GM04504 (cell line): ENCODE data around the gene PITHD1.
"Not testable (repeated sequence)": the region's sequence is repeated elsewhere in the genome, so short reads cannot be mapped to it uniquely, and the experiment has no call there.

Experiments used
- DNase-seq: peaks from one replicate; pipeline ENCODE4 v3.0.0-alpha.2; 2012; ENCODE audit warnings: low read depth

The PITHD1 gene

DNA sequence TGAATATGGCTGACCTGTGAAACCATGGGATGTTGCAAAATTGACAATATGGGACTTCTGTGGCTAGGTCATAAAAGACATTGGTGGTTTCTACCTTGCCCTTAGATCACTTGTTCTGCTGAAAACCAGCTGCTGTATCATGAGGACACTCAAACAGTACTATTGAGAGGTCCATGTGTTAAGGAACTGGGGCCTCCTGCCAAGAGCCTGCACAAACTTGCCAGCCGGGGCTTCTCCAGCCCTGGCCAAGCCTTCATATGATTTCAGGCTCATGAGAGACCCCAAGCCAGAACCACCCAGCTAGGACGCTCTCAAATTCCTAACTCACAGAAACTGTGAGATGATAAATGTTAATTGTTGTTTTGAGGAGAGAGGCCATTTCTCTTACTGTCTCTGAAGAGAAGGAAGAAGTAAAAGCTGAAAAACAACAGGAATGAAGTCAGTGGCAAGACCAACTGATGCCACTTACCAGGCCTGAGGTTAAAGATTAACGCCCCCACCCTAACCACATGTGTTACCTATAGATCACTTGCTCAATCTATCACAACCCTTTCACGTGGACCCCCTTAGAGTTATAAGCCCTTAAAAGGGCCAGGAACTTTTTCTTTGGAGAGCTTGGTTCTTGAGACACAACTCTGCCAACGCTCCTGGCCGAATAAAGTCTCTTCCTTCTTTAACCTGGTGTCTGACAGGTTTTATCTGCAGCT is 3.9 kb upstream of the PITHD1 start:
- no peak for DNase-seq

GRCh38 chr1:23776217-23776616 is 2.0 kb upstream of the PITHD1 start:
- no peak for DNase-seq

GRCh38 chr1:23779826-23780371 is 1.7 kb downstream of the PITHD1 start:
- DNase-seq: no peak

DNA sequence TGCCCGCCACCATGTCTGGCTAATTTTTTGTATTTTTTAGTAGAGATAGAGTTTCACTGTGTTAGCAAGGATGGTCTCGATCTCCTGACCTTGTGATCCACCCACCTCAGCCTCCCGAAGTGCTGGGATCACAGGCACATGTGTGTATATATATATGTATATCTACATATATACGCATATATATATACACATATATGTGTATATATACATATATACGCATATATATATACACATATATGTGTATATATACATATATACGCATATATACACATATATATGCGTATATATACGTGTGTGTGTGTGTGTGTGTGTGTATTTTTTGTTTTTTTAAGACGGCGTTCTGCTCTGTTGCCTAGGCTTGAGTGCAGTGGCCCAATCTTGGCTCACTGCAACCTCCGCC is 4.9 kb downstream of the PITHD1 start:
- not testable (repeated sequence) for DNase-seq

DNA sequence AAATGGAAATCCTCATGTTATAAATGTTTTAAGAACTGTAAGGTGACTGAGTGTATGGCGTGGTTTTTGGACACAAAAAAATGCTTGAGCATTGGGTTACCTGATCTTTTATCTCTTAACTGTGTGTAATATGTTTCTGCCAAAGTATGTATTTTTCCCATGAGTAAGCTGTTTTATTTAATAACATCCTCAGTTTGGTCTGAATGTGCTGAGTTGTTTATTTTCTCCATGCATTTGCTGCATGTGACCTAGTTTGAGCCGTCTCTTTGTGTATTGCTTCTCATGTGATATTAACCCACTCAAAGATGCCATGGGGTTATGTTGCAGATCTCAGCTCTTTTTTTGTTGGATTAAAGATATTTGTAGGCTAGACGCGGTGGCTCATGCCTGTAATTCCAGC is 6.6 kb downstream of the PITHD1 start:
- no peak for DNase-seq

- DNase-seq: no peak
Observed at GRCh38 chr1:23787701-23788100, 9.5 kb downstream of the PITHD1 start.

GRCh38 chr1:23788695-23789094 is 10.5 kb downstream of the PITHD1 start:
- DNase-seq: no peak

GRCh38 chr1:23790696-23791515 is 12.7 kb downstream of the PITHD1 start, which contains the start of gene LYPLA2:
TSS of gene LYPLA2 (plus strand) at chr1:23791145. CDS start at chr1:23792683, 1,538 bp downstream.
- DNase-seq: peak; percentile 79

- DNase-seq: no peak
Observed at GRCh38 chr1:23791516-23792047, 13.4 kb downstream of the PITHD1 start.

GRCh38 chr1:23792151-23792945 is 14.1 kb downstream of the PITHD1 start:
- DNase-seq: no peak

DNA sequence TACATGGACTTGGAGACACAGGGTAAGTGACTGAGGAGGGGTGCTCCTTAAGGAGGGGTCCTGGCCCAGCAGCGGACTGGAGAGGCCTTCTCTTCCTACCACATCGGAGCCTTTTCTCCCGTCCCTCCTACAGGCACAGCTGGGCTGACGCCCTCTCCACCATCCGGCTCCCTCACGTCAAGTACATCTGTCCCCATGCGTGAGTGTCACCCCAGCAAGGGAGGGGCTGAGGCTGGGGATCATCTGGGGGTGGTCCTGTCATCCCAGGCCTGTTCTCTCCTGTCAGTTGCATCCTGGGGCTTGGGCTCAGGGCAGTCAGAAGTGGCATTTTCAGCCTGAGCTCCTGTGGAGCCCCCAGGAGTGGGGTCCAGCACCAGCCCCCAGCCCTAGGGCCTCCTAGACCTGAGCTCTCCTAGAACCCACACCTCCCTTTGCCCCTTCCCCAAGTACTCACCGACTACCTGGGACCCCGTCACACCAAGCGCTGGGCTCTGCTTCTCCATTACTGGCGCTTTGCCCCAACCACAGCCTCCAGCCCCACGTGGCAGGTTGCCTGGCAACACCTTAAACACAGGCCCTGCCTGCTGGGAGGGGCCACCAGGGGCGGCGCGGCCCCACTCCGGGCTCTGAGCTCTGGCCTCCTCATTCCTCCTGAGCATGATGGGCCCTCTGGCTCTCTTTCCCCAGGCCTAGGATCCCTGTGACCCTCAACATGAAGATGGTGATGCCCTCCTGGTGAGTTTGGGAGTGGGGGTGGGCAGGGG is 15.0 kb downstream of the PITHD1 start:
- no peak for DNase-seq

DNA sequence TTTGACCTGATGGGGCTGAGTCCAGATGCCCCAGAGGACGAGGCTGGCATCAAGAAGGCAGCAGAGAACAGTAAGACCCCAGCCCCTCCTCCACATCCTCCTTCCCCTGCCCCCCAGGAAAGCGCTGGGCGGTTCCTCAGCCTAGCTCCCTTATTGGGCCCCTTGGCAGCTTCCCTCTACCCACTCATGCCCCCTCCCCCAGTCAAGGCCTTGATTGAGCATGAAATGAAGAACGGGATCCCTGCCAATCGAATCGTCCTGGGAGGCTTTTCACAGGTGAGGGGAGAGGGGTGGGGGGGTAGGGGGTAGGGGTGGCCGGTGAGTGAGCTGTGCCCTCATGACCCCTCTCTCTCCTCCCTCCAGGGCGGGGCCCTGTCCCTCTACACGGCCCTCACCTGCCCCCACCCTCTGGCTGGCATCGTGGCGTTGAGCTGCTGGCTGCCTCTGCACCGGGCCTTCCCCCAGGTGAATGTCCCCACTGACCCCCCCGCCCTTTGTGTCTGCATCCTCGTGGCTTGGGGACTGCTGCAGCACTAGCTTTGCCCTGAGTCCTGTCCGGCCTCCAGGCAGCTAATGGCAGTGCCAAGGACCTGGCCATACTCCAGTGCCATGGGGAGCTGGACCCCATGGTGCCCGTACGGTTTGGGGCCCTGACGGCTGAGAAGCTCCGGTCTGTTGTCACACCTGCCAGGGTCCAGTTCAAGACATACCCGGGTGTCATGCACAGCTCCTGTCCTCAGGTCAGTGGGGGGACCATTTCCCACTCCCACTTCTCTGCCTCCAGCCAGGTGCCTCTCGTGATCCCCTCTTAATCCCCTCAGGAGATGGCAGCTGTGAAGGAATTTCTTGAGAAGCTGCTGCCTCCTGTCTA is 15.9 kb downstream of the PITHD1 start:
- no peak for DNase-seq

- not testable (repeated sequence) for DNase-seq
Observed at GRCh38 chr1:23794732-23795182, 16.5 kb downstream of the PITHD1 start.

- no peak for DNase-seq
Observed at GRCh38 chr1:23795676-23796465, 17.7 kb downstream of the PITHD1 start.

DNA sequence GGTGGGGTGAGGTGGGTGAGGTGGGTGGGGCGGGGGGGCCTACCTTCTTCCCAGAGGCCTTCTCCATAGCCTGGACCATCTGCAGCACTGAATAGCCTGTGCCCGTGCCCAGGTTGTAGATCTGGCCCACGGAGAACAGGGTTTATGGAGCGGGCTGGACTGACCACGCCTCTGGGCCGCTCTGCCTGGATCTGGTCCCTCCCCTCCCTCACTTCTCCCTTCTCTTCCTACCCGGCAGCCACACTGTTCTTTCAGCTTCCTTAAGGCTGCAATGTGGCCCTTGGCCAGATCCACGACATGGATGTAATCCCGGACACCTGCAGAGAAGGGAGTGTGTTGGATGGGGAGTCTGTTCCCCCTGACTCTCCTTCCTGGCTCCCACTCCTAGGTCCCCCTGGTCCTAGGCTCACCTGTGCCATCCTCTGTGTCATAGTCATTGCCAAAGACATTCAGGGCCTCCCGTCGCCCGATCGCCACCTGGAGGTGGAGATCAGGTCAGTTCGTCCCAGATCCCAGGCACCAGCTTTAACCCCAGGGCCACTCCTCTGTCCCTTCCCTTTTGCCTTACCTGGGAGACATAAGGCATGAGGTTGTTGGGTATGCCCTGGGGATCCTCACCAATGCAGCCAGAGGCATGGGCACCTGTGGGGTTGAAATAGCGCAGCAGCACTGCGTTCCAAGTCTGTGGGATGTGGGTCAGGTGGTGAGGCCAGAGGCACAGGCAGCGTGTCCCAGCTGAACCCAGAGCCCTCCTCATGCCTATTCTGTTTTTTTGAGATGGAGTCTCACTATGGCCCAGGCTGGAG is 18.5 kb downstream of the PITHD1 start:
- no peak for DNase-seq

- no peak for DNase-seq
Observed at GRCh38 chr1:23797478-23798448, 19.5 kb downstream of the PITHD1 start.

DNA sequence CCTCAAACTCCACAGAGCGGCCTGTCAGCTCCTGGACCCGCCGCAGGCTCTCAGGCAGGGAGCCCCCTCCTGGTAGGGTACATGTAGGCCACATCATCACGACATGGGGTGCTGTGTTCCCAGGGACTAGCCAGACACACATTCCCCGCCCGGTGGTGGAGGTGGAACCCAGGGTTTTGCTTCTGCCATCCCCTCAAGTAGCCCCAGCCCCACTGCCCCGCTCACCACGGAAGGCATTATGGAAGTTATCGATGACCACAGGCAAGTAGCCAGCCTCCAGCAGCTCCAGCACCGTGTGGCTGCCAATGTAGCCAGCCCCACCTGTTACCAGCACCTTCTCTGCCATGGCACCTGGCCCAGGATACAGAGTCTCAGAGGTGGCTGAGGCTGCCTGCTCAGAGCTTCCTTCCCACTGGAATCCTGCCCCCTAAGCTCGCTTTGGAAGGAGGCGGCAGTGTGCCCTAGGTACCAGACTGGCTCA is 20.5 kb downstream of the PITHD1 start:
- no peak for DNase-seq
